ENCODE results near the gene TMPRSS13. TPM values are rescaled to one million over a fixed set of nuclear protein-coding genes. Genes with fewer than 3 reads are reported as not detected.

Gene TMPRSS13
- total RNA-seq, 1 experiment from 2014 or later = 0.50 TPM

GRCh38 chr11:117851106-117851505, 78.1 kb downstream of the TMPRSS13 start:
- H3K27ac ChIP-seq (ENCODE audit: insufficient read length, low read depth, low read length) = no peak overlapping the region
- H3K4me3 Mint-ChIP-seq = no peak overlapping the region
- H3K79me2 ChIP-seq (ENCODE audit: insufficient read depth, low read length) = no peaks in the 10 kb centered on the region; the same call in 1 of the 2 replicates
- no peak overlapping the region for H3K18ac ChIP-seq (ENCODE audit: insufficient read length, low read depth, low read length)
- no peaks in the 10 kb centered on the region for H3K9me3 ChIP-seq (ENCODE audit: control insufficient read depth, low read depth, low read length)
- no peak overlapping the region for H3K4me2 ChIP-seq (ENCODE audit: insufficient read depth, insufficient read length, low read length)
- H3K56ac ChIP-seq (ENCODE audit: insufficient read length, low read depth, low read length) = no peak overlapping the region
- H4K5ac ChIP-seq (ENCODE audit: insufficient read length, low read depth, low read length) = no peak overlapping the region
- no peak overlapping the region for H2BK15ac ChIP-seq (ENCODE audit: low read depth, low read length)
- peak; percentile 29 for DNase-seq
- H3K9me3 Mint-ChIP-seq = peaks cover 6 to 10% of the 10 kb centered on the region in 2 experiments
- H3K36me3 Mint-ChIP-seq (ENCODE audit: insufficient read depth in 1 of 3, low read depth in 3 of 3) = peaks cover 0 to 22% (median 17%) of the 10 kb centered on the region in 3 experiments; a peak in 6 of 7 replicates
- H4K20me1 ChIP-seq (ENCODE audit: control insufficient read depth, insufficient read depth, insufficient read length) = no peaks in the 10 kb centered on the region
- H3K23ac ChIP-seq (ENCODE audit: insufficient read length, low read depth, low read length) = no peak overlapping the region
- H3K9ac ChIP-seq (ENCODE audit: extremely low read depth, insufficient read length, low read length) = no peak overlapping the region
- peaks cover 2% of the 10 kb centered on the region for H3K27me3 Mint-ChIP-seq (ENCODE audit: low read depth)
- H2BK20ac ChIP-seq (ENCODE audit: low read depth, low read length, poor library complexity, severe bottlenecking) = no peak overlapping the region
- H4K8ac ChIP-seq (replicated peaks; ENCODE audit: insufficient read length, low read depth, low read length) = no peak overlapping the region
- H3K23me2 ChIP-seq (ENCODE audit: insufficient read length, low read depth, low read length, poor library complexity, severe bottlenecking) = no peaks in the 10 kb centered on the region
- peaks cover 15 to 27% of the 10 kb centered on the region in 2 experiments for H3K4me1 Mint-ChIP-seq
- H2AK5ac ChIP-seq (ENCODE audit: insufficient read length, low read length) = no peak overlapping the region
- no peak overlapping the region for H3K14ac ChIP-seq (ENCODE audit: insufficient read depth, low read length)
- no peaks in the 10 kb centered on the region for H3K27me3 ChIP-seq (ENCODE audit: insufficient read depth, low read length)
- H3K4ac ChIP-seq (ENCODE audit: low read depth, low read length) = no peak overlapping the region
- no peak overlapping the region for H3T11ph ChIP-seq (ENCODE audit: low read length)
- H2BK12ac ChIP-seq (ENCODE audit: insufficient read length, low read depth, low read length) = no peak overlapping the region
- H2BK120ac ChIP-seq (ENCODE audit: low read depth, low read length, poor library complexity, severe bottlenecking) = no peak overlapping the region
- no peak for TF ChIP-seq CTCF (conservative IDR thresholded peaks at IDR 0.05)
- no CpG with 5 or more reads among the region's 3 CpGs for WGBS (ENCODE audit: extremely low coverage, insufficient read length, low lambda C conversion rate)
- H4K91ac ChIP-seq (ENCODE audit: insufficient read length, low read depth, low read length) = no peak overlapping the region
- H3K27ac Mint-ChIP-seq = no peak overlapping the region; a peak in 1 of 7 replicates
- H2AFZ ChIP-seq (ENCODE audit: low read length) = no peak overlapping the region
- H3K79me1 ChIP-seq (ENCODE audit: insufficient read depth, low read depth, low read length, poor library complexity, severe bottlenecking) = no peaks in the 10 kb centered on the region
- H2BK5ac ChIP-seq (ENCODE audit: insufficient read length, low read length) = no peak overlapping the region
- H3K4me1 ChIP-seq (ENCODE audit: insufficient read depth, low read length) = peaks cover 2% of the 10 kb centered on the region; the same call in 1 of the 2 replicates

Other genes with a start within 250 kb of the TMPRSS13 start
- 0.15 and 0.42 TPM in 2 replicates for gene DSCAML1, start 132.2 kb downstream of the TMPRSS13 start, total RNA-seq (2021)
- 0.70 and 0.79 TPM in 2 replicates for gene FXYD2, start 104.7 kb downstream of the TMPRSS13 start, total RNA-seq (2021)
- gene FXYD6, start 52.7 kb downstream of the TMPRSS13 start, total RNA-seq (2021) = 16.3 and 18.3 TPM in 2 replicates
- gene IL10RA, start 57.0 kb upstream of the TMPRSS13 start, total RNA-seq (2021) = not detected in 2 replicates
- gene TMPRSS4, start 147.7 kb upstream of the TMPRSS13 start, total RNA-seq (2021) = not detected in 2 replicates
- not detected in 2 replicates for gene SMIM35, start 157.6 kb upstream of the TMPRSS13 start, total RNA-seq (2021)
- 1.6 and 1.9 TPM in 2 replicates for gene SCN4B, start 223.4 kb upstream of the TMPRSS13 start, total RNA-seq (2021)
- not detected in 2 replicates for gene SCN2B, start 247.2 kb upstream of the TMPRSS13 start, total RNA-seq (2021)